HG03108 (cell line): ENCODE results near the gene METTL23.
"Not testable (repeated sequence)": the region's sequence is repeated elsewhere in the genome, so short reads cannot be mapped to it uniquely, and the experiment has no call there.

ENCODE experiments used
- ATAC-seq: cut with Tn5 transposase; IDR thresholded peaks from one replicate; pipeline ENCODE4 v1.9.1; 2021; ENCODE audit warnings: moderate library complexity; ENCODE audit not compliant: unreplicated experiment

The METTL23 gene

DNA sequence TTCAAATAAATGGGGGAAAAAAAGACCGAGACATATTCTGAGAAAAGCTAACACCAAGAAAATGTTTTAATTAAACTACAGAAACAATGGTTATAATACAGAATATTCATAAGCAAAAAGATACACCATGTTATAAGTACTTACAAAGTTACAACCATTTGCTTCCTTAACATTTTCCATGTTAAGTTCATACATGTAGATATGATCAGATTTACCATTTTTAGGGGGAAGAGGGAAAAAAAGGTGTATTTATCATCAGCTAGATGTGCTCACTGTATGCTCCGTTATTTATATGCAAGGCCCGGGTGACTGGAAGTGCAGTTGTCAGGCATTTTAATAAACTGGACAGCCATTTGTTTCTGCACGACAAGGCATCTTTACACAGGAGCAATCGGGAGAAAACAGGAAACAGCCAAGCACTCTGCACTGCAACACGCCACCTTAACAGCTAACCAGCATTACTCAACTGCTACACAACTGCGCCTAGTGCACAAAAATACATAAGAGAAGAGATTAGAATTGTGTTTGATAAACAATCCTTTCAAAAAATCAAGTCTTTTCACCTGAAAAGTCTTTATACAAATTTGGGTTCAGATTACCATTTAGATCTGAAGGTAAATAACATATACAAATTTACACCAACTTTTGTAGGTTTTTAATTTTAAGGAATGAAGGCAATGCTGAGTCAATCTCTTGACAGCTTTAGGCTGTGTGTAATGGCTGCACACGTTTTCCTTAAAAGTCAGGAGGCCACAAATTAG, 7.6 kb downstream of the METTL23 start:
- no peak for ATAC-seq

GRCh38 chr17:76735006-76735405, 8.4 kb downstream of the METTL23 start:
- no peak for ATAC-seq

GRCh38 chr17:76735586-76736348, 9.1 kb downstream of the METTL23 start:
- ATAC-seq, result no peak

DNA sequence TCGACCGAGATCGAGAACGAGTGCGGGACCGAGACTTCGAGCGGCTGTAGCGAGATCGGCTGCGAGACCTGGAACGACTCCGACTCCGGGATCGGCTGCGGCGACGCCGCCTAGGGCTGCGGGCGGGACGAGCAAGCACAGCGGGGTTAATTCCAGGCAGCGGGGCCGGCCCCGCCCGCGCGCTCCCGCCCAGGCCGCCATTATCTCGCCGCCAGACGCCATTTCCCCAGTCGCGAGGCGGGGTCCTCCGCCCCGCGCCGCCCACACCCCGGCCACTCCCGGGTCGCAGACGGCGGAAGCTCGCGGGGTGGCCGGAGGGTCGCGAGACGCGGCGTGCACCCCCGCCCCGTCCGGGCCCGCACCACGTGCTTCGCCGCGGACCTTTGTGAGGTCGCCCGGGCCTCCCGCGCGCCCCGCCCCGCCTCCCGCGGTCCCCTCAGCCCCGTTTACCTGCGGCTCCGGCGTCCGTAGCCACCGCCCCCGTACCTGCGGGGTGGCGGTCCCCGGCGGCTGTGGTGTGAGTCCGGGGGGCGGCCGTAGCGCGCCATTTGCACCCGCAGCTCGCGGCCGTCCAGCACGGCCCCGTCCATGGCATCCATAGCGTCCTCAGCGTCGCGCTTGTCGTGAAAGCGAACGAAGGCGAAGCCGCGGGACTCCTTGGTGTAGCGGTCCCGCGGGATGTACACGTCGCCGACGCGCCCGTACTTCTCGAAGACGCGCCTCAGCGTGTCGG, 9.9 kb downstream of the METTL23 start:
- ATAC-seq, result peak; percentile 15

DNA sequence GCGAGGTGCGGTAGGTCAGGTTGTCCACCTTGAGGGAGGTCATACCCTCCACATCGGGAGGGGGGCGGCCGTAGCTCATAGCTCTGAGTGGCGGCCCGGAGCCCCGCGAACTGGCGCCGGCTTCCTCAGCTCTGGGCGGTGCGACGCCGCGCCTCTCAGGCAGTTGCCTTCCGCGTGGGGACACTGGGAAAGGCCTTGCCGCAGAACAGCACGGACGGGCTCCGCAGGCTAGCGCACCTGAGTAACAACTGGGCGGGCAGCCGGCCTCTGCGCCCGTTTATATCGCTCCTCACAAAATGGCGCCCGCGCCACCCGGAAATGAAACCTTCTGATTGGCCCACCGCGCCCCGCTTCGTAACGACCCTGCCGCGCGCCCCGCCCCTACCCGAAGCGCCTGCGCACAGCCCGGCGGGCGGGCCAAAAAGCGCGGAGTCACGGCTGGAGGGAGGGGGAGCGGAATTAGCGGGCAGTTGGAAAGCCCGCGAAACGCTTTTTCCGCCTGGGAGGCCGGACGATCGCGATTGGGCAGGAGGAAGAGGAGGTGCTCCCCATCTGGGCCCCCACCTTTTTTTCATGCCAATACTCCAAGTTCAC, 10.5 kb downstream of the METTL23 start, which contains the start of gene SRSF2:
TSS of gene SRSF2 (minus strand) at position 250 of the 594 bp plus-strand sequence. CDS start at position 79, 171 bp downstream.
- peak; percentile 53 for ATAC-seq

GRCh38 chr17:76737676-76738467, 11.2 kb downstream of the METTL23 start, which contains the start of gene MFSD11:
Gene MFSD11, plus strand, starts transcription at chr17:76738119. Its CDS starts 234 bp downstream, at chr17:76738353.
- ATAC-seq, result peak; percentile 53

- ATAC-seq, result no peak
Observed at GRCh38 chr17:76738468-76738850, 11.8 kb downstream of the METTL23 start.

DNA sequence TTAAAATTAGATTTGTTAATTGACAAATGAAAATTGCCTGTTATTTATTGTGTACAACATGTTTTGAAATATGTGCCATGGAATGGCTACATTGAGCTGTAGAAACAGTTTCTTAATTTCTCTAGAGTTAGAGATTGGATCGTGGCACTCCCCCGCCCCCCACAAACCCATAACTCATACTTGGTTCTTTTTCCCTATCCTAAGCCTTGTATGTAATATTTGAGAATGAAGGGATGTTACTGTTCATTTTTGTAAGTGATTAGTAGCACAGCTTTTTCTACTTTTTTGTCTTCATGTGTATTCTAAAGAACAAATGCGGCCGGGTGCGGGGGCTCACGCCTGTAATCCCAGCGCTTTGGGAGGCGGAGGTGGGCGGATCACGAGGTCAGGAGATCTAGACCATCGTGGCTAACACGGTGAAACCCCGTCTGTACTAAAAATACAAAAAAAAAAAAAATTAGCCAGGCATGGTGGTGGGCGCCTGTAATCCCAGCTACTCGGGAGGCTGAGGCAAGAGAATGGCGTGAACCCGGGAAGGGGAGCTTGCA, 13.0 kb downstream of the METTL23 start:
- not testable (repeated sequence) for ATAC-seq

DNA sequence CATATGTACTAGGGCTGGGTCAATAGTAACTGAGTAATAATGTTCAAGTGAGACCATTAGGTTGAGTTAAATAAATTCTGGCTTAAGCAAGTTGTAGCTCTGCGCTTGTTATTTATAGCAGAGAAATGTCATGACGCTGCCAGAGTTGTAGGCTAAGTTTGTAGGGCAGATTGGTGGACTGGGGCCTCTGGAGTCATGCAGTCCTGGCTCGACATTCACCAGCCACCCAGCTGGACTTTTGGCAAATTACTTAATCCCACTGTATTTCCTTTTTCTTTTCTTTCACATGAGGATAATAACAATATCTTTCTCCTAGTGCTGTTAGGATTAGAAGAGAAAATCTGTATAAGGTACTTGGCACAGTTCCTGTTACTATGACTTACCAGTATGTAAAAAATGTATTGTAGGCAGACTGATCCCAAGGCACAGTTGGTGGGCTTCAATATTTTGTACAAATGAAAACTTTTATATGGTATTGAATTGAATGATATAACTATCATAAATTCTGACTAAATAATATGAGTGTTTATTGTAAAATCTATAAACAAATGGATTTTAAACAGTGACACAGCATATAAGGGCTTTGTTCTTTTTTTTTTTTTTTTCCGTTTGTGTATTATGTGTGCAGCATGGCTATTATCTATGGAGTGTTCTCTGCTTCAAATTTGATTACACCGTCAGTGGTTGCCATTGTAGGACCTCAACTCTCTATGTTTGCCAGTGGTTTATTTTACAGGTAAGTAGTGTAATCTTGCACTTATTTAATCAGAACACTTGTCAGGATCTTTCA, 13.9 kb downstream of the METTL23 start:
- ATAC-seq, result no peak

- ATAC-seq, result no peak
Observed at GRCh38 chr17:76742958-76743357, 16.3 kb downstream of the METTL23 start.

- no peak for ATAC-seq
Observed at GRCh38 chr17:76744747-76745146, 18.1 kb downstream of the METTL23 start.

DNA sequence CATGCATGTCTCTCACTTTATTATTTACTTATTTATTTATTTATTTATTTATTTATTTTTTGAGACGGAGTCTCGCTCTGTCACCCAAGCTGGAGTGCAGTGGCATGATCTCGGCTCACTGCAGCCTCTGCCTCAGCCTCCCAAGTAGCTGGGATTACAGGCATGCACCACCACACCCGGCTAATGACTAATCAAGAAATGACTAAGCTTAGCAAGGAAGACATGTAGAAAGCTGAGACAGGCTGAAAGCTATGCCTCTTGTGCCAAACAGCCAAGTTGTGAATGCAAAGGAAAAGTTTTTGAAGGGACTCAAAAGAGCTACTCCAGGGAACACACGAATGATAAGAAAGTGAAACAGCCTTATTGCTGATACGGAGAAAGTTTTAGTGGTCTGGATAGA, 19.1 kb downstream of the METTL23 start:
- not testable (repeated sequence) for ATAC-seq

GRCh38 chr17:76747716-76748363, 21.2 kb downstream of the METTL23 start:
- no peak for ATAC-seq

DNA sequence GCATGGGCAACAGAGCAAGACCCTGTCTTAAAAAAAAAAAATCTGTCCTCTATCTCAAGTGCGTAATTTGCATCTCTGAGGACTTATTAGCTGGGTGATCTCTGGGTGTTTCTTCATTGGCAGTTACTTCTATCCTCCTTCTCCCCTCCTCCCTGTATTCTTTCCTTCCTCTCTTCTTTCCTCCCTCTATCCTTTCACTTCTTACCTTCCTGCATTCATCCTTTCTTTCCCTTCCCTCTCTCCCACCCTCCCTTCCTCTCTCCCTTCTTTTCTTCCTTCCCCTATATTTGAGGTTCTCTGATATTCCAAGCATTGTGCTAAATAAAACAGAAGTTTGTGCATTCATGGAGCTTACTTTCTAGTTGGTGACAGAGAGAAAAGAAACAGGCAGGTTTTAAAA, 22.0 kb downstream of the METTL23 start:
- no peak for ATAC-seq

- ATAC-seq, result no peak
Observed at GRCh38 chr17:76751416-76751993, 24.9 kb downstream of the METTL23 start.

DNA sequence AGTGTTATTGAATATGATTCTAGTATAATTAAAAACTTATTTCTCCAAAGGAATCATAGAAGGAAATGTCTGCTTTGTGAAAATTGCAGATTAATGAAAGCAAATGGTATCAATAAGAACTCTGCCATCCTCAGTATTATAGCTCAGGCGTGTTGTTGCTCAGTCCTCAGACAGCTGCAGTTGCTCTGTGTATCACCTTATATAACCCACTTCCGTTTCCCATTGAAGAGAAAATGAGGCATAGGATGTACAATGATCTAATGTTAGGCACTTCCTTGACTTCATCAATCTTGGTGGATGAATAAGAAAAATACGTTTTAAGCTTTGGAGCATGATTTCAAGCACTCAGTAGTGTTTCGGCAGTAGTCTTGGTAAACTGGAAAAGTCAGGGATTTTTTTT, 25.4 kb downstream of the METTL23 start:
- ATAC-seq, result no peak

DNA sequence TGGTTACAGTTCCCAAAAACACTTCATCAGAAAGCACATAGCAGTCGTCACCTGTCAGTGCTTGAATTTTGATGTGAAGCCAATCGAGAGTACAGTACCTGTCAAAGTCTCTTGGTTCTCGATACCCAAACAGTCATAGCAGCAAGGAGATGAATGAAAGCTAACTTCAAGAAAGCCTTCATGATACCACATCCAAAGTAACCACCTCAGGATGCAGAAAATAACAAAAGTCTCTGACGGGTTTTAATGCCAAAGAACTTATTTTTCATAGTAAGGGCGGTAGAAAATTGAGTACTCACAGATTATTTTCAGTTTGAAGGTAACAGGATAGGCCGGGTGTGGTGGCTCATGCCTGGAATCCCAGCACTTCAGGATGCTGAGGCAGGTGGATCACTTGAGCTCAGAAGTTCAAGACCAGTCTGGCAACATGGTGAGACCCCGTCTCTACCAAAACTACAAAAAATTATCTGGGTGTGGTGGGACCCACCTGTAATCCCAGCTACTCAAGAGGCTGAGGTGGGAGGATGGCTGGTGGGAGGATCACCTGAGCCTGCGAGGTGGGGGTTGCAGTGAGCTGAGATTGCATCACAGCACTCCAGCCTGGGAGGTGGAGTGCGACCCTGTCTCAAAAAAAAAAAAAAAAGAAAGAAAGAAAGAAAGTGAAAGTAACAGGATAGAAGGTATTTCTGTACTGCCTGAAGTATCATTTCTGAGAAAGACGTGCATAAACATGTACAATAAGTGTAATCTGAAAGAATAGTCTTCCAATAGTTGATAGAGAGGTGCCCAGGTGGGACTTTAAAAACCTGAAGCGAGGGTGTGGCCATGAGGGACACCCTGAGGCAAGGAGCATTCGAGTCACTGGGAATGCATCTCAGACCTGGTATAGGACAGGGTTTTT, 26.7 kb downstream of the METTL23 start:
- no peak for ATAC-seq
